GM19463 (cell line): ENCODE data around the gene MLANA.

Experiments used
- ATAC-seq: cut with Tn5 transposase; IDR thresholded peaks from one replicate; pipeline ENCODE4 v1.9.1; 2021; ENCODE audit warnings: mild to moderate bottlenecking, moderate library complexity; ENCODE audit not compliant: unreplicated experiment

Gene MLANA

DNA sequence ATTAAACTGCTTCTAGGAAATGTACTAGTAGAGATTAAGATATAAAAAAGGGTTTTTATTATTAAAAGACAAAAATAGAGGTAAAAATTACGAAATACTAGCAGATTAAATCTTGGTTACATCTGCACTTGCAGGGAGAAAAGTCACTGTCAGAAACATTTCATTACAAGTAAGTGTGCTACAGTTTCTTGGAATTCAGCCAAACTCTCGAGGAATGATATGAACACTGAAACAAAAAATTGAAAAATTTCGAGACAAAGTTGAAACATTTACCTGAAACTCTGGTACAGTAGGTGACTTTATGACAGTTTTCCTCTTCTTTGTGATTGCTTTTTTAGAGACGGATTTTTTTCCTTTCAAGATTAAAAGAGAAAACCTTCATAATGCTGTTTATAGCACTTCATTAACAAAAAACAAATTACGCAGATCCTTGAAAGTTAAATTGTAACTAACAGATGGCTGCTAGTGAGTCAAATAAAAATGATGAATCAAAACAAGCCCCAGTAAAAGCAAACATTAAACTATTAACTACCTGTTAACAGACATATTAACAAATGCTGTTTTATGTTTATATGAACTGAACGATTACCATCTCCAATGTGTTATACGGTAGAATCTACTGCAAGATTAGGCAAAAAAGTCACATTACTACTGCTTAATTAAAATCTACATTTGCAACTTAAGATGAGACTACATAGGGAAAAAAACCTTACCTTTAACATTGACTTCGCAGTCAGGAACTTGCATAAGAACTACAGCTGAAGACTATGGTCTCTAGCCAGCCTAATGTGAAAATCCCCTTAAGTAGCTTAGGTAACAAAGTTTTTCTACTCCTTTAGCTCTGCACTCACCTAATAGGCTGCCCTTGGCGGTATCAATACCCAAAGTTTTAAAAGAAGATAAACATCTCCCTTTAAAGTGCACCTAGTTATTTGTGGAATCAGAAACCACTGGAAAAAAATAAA is 63.3 kb downstream of the MLANA start:
- no peak for ATAC-seq

DNA sequence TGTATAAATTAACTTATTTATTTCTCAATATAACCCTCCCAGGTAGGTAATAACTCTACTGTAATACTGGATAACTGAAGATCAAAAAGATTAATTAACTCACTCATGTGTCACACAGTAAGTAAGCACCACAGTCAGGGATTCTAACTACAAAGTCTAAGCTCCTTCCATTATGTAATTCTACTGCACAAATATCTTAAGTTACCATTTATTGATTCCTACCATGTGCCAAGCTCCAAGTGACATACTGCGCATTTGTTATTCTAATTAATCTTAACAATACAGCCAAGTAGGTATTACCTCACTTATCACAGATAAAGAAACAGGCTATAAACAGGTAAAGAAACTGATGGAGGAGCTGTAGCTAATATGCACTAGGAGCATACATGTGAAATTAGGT is 66.5 kb downstream of the MLANA start:
- ATAC-seq, result no peak

DNA sequence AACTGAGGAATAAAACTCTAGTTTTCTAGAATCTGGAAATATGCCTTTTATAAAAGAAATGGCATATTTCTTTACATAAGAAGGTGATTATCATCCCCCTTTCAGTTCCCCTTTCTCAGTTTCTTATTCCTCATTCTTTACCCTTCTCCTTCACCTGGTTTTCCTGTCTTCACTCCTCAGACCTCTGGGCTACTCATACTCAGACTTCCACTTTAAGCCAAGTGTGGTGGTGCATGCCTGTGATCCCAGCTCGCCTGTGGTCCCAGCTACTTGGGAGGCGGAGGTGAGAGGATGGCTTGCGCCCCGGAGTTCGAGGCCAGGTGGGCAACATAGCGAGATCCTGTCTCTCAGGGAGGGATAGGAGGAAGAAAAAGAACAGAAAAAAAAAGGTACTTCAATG is 67.6 kb downstream of the MLANA start:
- ATAC-seq, result peak; percentile 80
